ENCODE data around the gene GUCY1A1.

DNA sequence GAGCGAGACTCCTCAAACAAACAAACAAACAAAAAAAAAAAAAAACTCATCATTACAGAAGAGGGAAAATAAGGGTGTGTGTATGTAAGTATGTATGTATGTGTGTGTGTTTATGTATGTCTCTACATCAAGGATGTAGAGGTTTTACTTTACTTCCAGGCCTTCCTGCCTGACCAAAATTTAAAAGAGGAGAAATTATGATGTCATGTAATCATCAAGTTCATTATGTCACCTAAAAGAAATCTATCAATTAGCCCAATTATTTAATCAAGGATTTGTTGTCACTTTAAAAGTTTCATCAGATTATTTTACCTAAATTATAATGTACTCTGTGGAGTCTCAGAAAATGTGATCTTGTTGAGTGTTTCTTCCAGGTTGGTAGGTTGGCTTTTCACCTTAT, 21.6 kb downstream of the GUCY1A1 start:
- TF ChIP-seq, protein P1, sequence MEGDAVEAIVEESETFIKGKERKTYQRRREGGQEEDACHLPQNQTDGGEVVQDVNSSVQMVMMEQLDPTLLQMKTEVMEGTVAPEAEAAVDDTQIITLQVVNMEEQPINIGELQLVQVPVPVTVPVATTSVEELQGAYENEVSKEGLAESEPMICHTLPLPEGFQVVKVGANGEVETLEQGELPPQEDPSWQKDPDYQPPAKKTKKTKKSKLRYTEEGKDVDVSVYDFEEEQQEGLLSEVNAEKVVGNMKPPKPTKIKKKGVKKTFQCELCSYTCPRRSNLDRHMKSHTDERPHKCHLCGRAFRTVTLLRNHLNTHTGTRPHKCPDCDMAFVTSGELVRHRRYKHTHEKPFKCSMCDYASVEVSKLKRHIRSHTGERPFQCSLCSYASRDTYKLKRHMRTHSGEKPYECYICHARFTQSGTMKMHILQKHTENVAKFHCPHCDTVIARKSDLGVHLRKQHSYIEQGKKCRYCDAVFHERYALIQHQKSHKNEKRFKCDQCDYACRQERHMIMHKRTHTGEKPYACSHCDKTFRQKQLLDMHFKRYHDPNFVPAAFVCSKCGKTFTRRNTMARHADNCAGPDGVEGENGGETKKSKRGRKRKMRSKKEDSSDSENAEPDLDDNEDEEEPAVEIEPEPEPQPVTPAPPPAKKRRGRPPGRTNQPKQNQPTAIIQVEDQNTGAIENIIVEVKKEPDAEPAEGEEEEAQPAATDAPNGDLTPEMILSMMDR (conservative IDR thresholded peaks at IDR 0.05; ENCODE audit: low read depth, low read length), result no peak
- TF ChIP-seq RCOR1 (IDR thresholded peaks at IDR 0.05; ENCODE audit: insufficient replicate concordance, low read length) (no peak), POLR2A (IDR thresholded peaks at IDR 0.05; ENCODE audit: low read depth, low read length) (no peak), SMC3 (IDR thresholded peaks at IDR 0.05; ENCODE audit: low read depth, low read length) (no peak), RAD21 (IDR thresholded peaks at IDR 0.05; ENCODE audit: low read length) (no peak), FOS (IDR thresholded peaks at IDR 0.05; ENCODE audit: low read depth, low read length) (no peak), MXI1 (IDR thresholded peaks at IDR 0.05; ENCODE audit: borderline replicate concordance, low read depth, low read length) (no peak), CEBPB (IDR thresholded peaks at IDR 0.05; ENCODE audit: low read depth, low read length) (no peak), MAFK (IDR thresholded peaks at IDR 0.05; ENCODE audit: low read depth, low read length) (no peak), MAZ (IDR thresholded peaks at IDR 0.05; ENCODE audit: borderline replicate concordance, low read depth, low read length) (no peak), BHLHE40 (IDR thresholded peaks at IDR 0.05; ENCODE audit: low read depth, low read length) (no peak)
- TF ChIP-seq, protein P2, sequence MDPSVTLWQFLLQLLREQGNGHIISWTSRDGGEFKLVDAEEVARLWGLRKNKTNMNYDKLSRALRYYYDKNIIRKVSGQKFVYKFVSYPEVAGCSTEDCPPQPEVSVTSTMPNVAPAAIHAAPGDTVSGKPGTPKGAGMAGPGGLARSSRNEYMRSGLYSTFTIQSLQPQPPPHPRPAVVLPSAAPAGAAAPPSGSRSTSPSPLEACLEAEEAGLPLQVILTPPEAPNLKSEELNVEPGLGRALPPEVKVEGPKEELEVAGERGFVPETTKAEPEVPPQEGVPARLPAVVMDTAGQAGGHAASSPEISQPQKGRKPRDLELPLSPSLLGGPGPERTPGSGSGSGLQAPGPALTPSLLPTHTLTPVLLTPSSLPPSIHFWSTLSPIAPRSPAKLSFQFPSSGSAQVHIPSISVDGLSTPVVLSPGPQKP (IDR thresholded peaks at IDR 0.05; ENCODE audit: borderline replicate concordance, low read depth, low read length), result no peak
